Astrocyte (in vitro differentiated cells and primary cell): ENCODE measurements around the gene UTP18.
"Not testable (repeated sequence)": the region's sequence is repeated elsewhere in the genome, so short reads cannot be mapped to it uniquely, and the experiment has no call there.

Source experiments
- CTCF ChIP-seq: IDR thresholded peaks from 2 replicates; pipeline ENCODE4 v1.5.1; 2011; ENCODE audit warnings: low read depth, mild to moderate bottlenecking, inconsistent platforms, low read length, moderate library complexity; ENCODE audit not compliant: insufficient read depth
- EZH2 ChIP-seq: IDR thresholded peaks from 2 replicates; pipeline ENCODE4 v1.6.1; 2012; ENCODE audit warnings: mild to moderate bottlenecking, low read length, inconsistent platforms; ENCODE audit not compliant: insufficient read depth

GRCh38 chr17:51264466-51264865, 4.1 kb downstream of the UTP18 start:
- TF ChIP-seq CTCF, EZH2: not testable (repeated sequence)
